Thyroid gland (tissue), 4 donors: ENCODE measurements around the gene ETV1. TPM values are rescaled to one million over a fixed set of nuclear protein-coding genes. Genes with fewer than 3 reads are reported as not detected.

ENCODE experiments used
- DNase-seq, 2 donors: peaks; one replicate each; pipeline ENCODE4 v3.0.0-alpha.2; 2019
- H3K27ac ChIP-seq, 3 donors: fragments of 200-600 bp; sonication (generic); 1 replicate in 2 of 3; 2 replicates in 1 of 3; pipeline ENCODE4 v1.5.1; 2016 to 2019; ENCODE audit warnings: mild to moderate bottlenecking in 1 of 3, moderate library complexity in 1 of 3
- H3K27me3 ChIP-seq: fragments of 200-600 bp; sonication (generic); one replicate; pipeline ENCODE4 v1.5.1; 2019
- H3K36me3 ChIP-seq, 2 donors: fragments of 200-600 bp; sonication (generic); one replicate each; pipeline ENCODE4 v1.5.1; 2016 to 2019
- H3K4me1 ChIP-seq, 2 donors: fragments of 200-600 bp; sonication (generic); one replicate each; pipeline ENCODE4 v1.5.1; 2017 to 2019
- H3K4me3 ChIP-seq, 3 donors: fragments of 200-600 bp; sonication (generic); replicated peaks in 1 of 3; 1 replicate in 2 of 3; 2 replicates in 1 of 3; pipeline ENCODE4 v1.5.1; 2016; ENCODE audit warnings: mild to moderate bottlenecking in 1 of 3
- H3K9me3 ChIP-seq: fragments of 200-600 bp; sonication (generic); one replicate; pipeline ENCODE4 v1.5.1; 2017
- POLR2A ChIP-seq, 2 donors: fragments of 450-650 bp; IDR thresholded peaks; one replicate each; pipeline ENCODE4 v1.6.1; 2017; ENCODE audit warnings: antibody characterized with exemption in 2 of 2, mild to moderate bottlenecking in 2 of 2, moderate library complexity in 1 of 2
- WGBS, 2 donors: methylation state at CpG; one replicate each; pipeline ENCODE4 v1.1.5; 2017; 5-methylcytosine and 5-hydroxymethylcytosine counted together
- intact Hi-C: fragments of 100-400 bp; cut with DNase I; formaldehyde crosslinking; loops from one replicate; pipeline ENCODE4 v1.15.1; 2023
- total RNA-seq, 4 donors: library from RNA; depleted of rRNA; stranded (reverse); fragments of >200 nt; gene quantifications; one replicate each; pipeline ENCODE4 v1.2.3, GENCODE V29; 2016
- TF ChIP-seq, protein P1 (sequence below), 6 experiments: fragments of 200-600 bp in 3 of 6; fragments of 450-650 bp in 3 of 6; sonication (generic) in 3 of 6; IDR thresholded peaks; one replicate each; pipeline ENCODE4 v1.5.1; 2016 to 2019; ENCODE audit warnings: antibody characterized with exemption in 6 of 6, mild to moderate bottlenecking in 2 of 6, inconsistent platforms in 1 of 6, moderate library complexity in 1 of 6

ETV1 gene
- total RNA-seq, 4 donors from 2014 or later: 5.9 to 18.6 (median 9.4) TPM

DNA sequence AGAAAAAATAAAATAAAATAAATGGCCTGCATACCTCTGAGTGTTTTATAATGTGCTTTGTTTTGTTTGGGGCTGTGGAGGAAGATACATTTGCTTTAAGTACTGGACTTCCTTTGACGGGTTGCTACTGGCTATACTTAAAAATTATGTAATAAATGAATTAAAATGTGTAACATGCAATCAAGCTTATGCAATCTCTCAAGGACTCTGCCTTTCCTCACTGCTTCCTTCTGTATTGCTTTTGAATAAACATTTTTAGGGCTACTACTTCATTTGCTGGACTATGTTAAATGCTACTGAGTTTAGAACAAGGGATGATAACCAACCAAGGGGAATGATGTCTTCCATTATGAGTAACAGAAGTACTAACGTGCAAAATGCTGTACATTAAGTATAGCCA is 91.6 kb downstream of the ETV1 start:
- intact Hi-C loops: no loop called here

DNA sequence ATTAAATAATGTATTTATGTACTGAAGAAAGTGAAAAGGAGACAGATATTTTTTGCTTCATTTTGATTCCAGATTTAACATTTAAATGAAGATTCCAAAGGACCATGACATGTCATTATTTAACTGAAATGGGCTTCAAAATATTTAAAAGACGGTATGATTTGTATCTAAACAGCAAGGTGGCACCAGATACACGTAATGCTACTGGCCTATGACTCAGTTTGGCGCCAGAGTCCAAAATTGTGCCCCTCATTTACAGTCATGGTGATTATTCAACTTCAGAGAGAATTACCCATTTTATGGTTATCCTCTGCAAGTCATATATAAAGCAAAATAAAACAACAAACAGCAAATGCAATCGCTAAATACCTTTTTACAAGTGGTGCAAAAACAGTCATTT is 94.5 kb downstream of the ETV1 start:
- WGBS, 2 donors: 94 to 98% methylated on average over 4 of the region's 4 CpGs
- TF ChIP-seq, protein P1, sequence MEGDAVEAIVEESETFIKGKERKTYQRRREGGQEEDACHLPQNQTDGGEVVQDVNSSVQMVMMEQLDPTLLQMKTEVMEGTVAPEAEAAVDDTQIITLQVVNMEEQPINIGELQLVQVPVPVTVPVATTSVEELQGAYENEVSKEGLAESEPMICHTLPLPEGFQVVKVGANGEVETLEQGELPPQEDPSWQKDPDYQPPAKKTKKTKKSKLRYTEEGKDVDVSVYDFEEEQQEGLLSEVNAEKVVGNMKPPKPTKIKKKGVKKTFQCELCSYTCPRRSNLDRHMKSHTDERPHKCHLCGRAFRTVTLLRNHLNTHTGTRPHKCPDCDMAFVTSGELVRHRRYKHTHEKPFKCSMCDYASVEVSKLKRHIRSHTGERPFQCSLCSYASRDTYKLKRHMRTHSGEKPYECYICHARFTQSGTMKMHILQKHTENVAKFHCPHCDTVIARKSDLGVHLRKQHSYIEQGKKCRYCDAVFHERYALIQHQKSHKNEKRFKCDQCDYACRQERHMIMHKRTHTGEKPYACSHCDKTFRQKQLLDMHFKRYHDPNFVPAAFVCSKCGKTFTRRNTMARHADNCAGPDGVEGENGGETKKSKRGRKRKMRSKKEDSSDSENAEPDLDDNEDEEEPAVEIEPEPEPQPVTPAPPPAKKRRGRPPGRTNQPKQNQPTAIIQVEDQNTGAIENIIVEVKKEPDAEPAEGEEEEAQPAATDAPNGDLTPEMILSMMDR (IDR thresholded peaks at IDR 0.05): no peak
- no peak for TF ChIP-seq POLR2A (IDR thresholded peaks at IDR 0.05)
- intact Hi-C loops: no loop called here
- Histone ChIP-seq H3K4me3 (no peak overlapping the region), H3K4me1 (no peaks in the 10 kb centered on the region), H3K27ac (no peak overlapping the region), H3K36me3 (no peaks in the 10 kb centered on the region), H3K27me3 (no peaks in the 10 kb centered on the region), H3K9me3 (no peaks in the 10 kb centered on the region)
- DNase-seq: no peak

More for the DNA sequence above, 91.6 kb downstream of the ETV1 start:
- Histone ChIP-seq H3K4me3 (no peak overlapping the region), H3K9me3 (no peaks in the 10 kb centered on the region), H3K4me1 (no peaks in the 10 kb centered on the region), H3K27ac (no peak overlapping the region), H3K36me3 (no peaks in the 10 kb centered on the region), H3K27me3 (no peaks in the 10 kb centered on the region)
- TF ChIP-seq, protein P1 (IDR thresholded peaks at IDR 0.05): no peak
- TF ChIP-seq POLR2A (IDR thresholded peaks at IDR 0.05): no peak
- WGBS, 2 donors: 82 to 83% methylated on average over 2 of the region's 2 CpGs
- no peak for DNase-seq

DNA sequence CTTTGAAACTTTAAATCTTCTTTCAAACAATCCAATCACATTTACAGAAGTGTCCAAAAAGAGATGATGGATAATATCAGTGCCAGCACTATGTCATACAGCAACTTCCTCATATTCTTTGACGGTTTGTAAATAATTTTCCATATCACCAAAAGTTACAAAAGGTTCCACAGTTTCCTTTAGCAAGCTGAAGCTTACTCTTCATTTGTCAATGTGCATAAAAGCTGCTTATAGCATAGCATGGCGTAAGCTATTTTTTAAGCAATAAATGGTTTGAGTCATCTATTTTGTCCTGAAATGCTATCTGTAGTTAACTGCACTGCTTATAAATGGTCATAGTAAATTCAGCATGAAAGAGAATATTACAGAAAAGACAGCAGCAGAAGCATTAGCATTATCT is 95.1 kb downstream of the ETV1 start:
- H3K36me3 ChIP-seq: no peaks in the 10 kb centered on the region
- no peak for DNase-seq
- no peak overlapping the region for H3K4me3 ChIP-seq
- H3K27ac ChIP-seq: no peak overlapping the region
- TF ChIP-seq, protein P1 (IDR thresholded peaks at IDR 0.05): no peak
- no peak for TF ChIP-seq POLR2A (IDR thresholded peaks at IDR 0.05)
- H3K4me1 ChIP-seq: no peaks in the 10 kb centered on the region
- H3K27me3 ChIP-seq: no peaks in the 10 kb centered on the region
- WGBS, 2 donors: 90 to 96% methylated on average over 2 of the region's 2 CpGs
- intact Hi-C loops: no loop called here
- H3K9me3 ChIP-seq: no peaks in the 10 kb centered on the region

DNA sequence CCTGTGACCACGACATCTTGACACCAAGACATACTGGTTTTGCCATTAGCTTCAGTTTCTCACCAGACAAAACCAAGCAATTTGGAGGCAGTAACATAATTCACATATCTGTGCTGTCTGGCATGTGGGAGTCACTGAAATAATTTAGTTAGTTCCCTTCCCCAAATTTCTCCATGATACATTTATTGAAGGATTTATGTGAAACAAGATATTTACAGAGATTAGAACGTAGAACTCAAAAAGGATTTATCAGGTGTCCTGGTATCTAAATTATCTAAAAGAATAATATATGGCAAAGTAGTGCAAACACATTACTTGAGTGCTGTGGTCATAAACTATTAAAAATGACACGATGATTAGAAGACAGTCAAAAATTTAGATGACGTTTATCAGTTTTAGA is 98.7 kb downstream of the ETV1 start:
- no peaks in the 10 kb centered on the region for H3K27me3 ChIP-seq
- no peaks in the 10 kb centered on the region for H3K4me1 ChIP-seq
- TF ChIP-seq POLR2A (IDR thresholded peaks at IDR 0.05): no peak
- TF ChIP-seq, protein P1 (IDR thresholded peaks at IDR 0.05): no peak
- intact Hi-C loops: no loop called here
- DNase-seq: no peak
- whole genome bisulfite sequencing, 2 donors: 96 to 97% methylated on average over 4 of the region's 4 CpGs
- no peaks in the 10 kb centered on the region for H3K36me3 ChIP-seq
- no peaks in the 10 kb centered on the region for H3K9me3 ChIP-seq
- no peak overlapping the region for H3K27ac ChIP-seq
- no peak overlapping the region for H3K4me3 ChIP-seq

DNA sequence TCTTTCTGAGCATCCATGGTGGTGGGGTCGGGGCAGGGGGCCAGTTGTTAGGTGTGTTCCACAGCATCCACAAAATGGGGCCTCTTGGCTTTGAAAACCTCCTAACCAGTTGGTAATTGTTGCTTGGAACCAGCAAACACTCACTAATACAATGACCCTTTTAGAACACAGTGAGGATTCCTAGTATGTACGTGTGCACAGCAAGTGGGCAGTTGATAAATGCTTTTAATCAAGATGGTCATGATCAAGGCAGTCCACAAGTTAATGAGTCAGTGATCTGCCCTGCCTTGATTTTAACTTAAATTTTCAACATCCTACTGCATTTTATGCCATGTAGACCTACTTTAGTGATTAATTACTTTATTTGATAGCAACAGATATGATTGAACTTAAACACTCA is 103.1 kb downstream of the ETV1 start:
- Histone ChIP-seq H3K9me3 (no peaks in the 10 kb centered on the region), H3K4me1 (no peaks in the 10 kb centered on the region), H3K4me3 (no peak overlapping the region), H3K36me3 (no peaks in the 10 kb centered on the region), H3K27ac (no peak overlapping the region), H3K27me3 (no peaks in the 10 kb centered on the region)
- intact Hi-C loops: no loop called here
- no peak for TF ChIP-seq POLR2A (IDR thresholded peaks at IDR 0.05)
- TF ChIP-seq, protein P1 (IDR thresholded peaks at IDR 0.05): no peak
- WGBS, 2 donors: 91% methylated on average over 2 of the region's 2 CpGs
- no peak for DNase-seq
